Mesenchymal stem cell (in vitro differentiated cells and primary cell): ENCODE measurements around the gene DGKG.

Experiments used
- DNase-seq: peaks from one replicate; pipeline ENCODE4 v3.0.0-alpha.2; 2013
- H2AFZ ChIP-seq: one replicate; pipeline ENCODE4 v1.6.1; 2013; ENCODE audit warnings: low read depth, mild to moderate bottlenecking, control low read depth, inconsistent platforms, low read length, moderate library complexity
- H2AK5ac ChIP-seq: 2 replicates; pipeline ENCODE4 v1.6.1; 2013; ENCODE audit warnings: low read length, moderate library complexity, mild to moderate bottlenecking, inconsistent platforms; ENCODE audit not compliant: severe bottlenecking
- H2BK120ac ChIP-seq: one replicate; pipeline ENCODE4 v1.6.1; 2013; ENCODE audit warnings: low read depth, mild to moderate bottlenecking, inconsistent platforms, low read length, moderate library complexity
- H2BK12ac ChIP-seq, 2 experiments: one replicate each; pipeline ENCODE4 v1.6.1; 2013; ENCODE audit warnings: inconsistent platforms in 2 of 2, low read length in 2 of 2, mild to moderate bottlenecking in 2 of 2, moderate library complexity in 2 of 2, control low read depth in 1 of 2
- H2BK15ac ChIP-seq: one replicate; pipeline ENCODE4 v1.6.1; 2013; ENCODE audit warnings: mild to moderate bottlenecking, low read depth, inconsistent platforms; ENCODE audit not compliant: poor library complexity, severe bottlenecking
- H2BK5ac ChIP-seq: 2 replicates; pipeline ENCODE4 v1.6.1; 2013; ENCODE audit warnings: low read depth, mild to moderate bottlenecking, low read length, control low read depth, inconsistent platforms; ENCODE audit not compliant: poor library complexity, severe bottlenecking
- H3K14ac ChIP-seq, 2 experiments: one replicate each; pipeline ENCODE4 v1.6.1; 2013; ENCODE audit warnings: inconsistent platforms in 2 of 2, low read length in 2 of 2, control low read depth in 1 of 2, mild to moderate bottlenecking in 1 of 2, moderate library complexity in 1 of 2
- H3K18ac ChIP-seq, 2 experiments: one replicate each; pipeline ENCODE4 v1.6.1; 2013; ENCODE audit warnings: inconsistent platforms in 2 of 2, low read length in 2 of 2, control low read depth in 1 of 2, low read depth in 1 of 2, mild to moderate bottlenecking in 1 of 2
- H3K23ac ChIP-seq, 2 experiments: one replicate each; pipeline ENCODE4 v1.6.1; 2013; ENCODE audit warnings: inconsistent platforms in 2 of 2, low read length in 2 of 2, mild to moderate bottlenecking in 2 of 2, moderate library complexity in 2 of 2, control low read depth in 1 of 2
- H3K27ac ChIP-seq: 2 replicates; pipeline ENCODE4 v1.5.1; 2013; ENCODE audit warnings: mild to moderate bottlenecking, moderate library complexity, low read length, control low read depth, inconsistent platforms; ENCODE audit not compliant: poor library complexity, severe bottlenecking
- H3K27me3 ChIP-seq, 2 experiments: 2 replicates each; pipeline versions ENCODE4 v1.6.1 to v1.7.0; 2013; ENCODE audit warnings: low read length in 2 of 2, mild to moderate bottlenecking in 2 of 2, moderate library complexity in 2 of 2, control low read depth in 1 of 2, inconsistent platforms in 1 of 2; ENCODE audit not compliant: control insufficient read depth in 1 of 2, insufficient read depth in 1 of 2
- H3K36me3 ChIP-seq, 2 experiments: 2 replicates each; pipeline versions ENCODE4 v1.6.1 to v1.7.0; 2013; ENCODE audit warnings: low read length in 2 of 2, control low read depth in 1 of 2, inconsistent platforms in 1 of 2, low read depth in 1 of 2, mild to moderate bottlenecking in 1 of 2; ENCODE audit not compliant: insufficient read depth in 2 of 2, control insufficient read depth in 1 of 2
- H3K4ac ChIP-seq, 2 experiments: one replicate each; pipeline ENCODE4 v1.6.1; 2013; ENCODE audit warnings: inconsistent platforms in 2 of 2, low read length in 2 of 2, mild to moderate bottlenecking in 2 of 2, moderate library complexity in 2 of 2, control low read depth in 1 of 2, low read depth in 1 of 2
- H3K4me1 ChIP-seq: 2 replicates; pipeline ENCODE4 v1.6.1; 2013; ENCODE audit warnings: low read depth, low read length, control low read depth; ENCODE audit not compliant: control insufficient read depth, insufficient read depth
- H3K4me2 ChIP-seq: 2 replicates; pipeline ENCODE4 v1.6.1; 2013; ENCODE audit warnings: low read length, mild to moderate bottlenecking, inconsistent platforms; ENCODE audit not compliant: poor library complexity, severe bottlenecking
- H3K4me3 ChIP-seq, 2 experiments: 2 replicates each; pipeline versions ENCODE4 v1.5.1 to v1.7.0; 2013; ENCODE audit warnings: low read length in 2 of 2, mild to moderate bottlenecking in 2 of 2, control low read depth in 1 of 2, low read depth in 1 of 2; ENCODE audit not compliant: insufficient read depth in 1 of 2
- H3K79me1 ChIP-seq: replicated peaks from 2 replicates; pipeline ENCODE4 v1.6.1; 2013; ENCODE audit warnings: mild to moderate bottlenecking, control low read depth, low read length, inconsistent platforms; ENCODE audit not compliant: poor library complexity, severe bottlenecking
- H3K9ac ChIP-seq: 2 replicates; pipeline ENCODE4 v1.7.0; 2013; ENCODE audit warnings: mild to moderate bottlenecking, low read length, moderate library complexity
- H3K9me3 ChIP-seq: 2 replicates; pipeline ENCODE4 v1.7.0; 2013; ENCODE audit warnings: mild to moderate bottlenecking, low read length; ENCODE audit not compliant: control insufficient read depth
- H4K8ac ChIP-seq: one replicate; pipeline ENCODE4 v1.6.1; 2013; ENCODE audit warnings: inconsistent platforms, mild to moderate bottlenecking, low read length, moderate library complexity
- H4K91ac ChIP-seq: one replicate; pipeline ENCODE4 v1.6.1; 2013; ENCODE audit warnings: mild to moderate bottlenecking, low read length, inconsistent platforms
- WGBS: methylation state at CpG from one replicate; pipeline ENCODE4 v1.1.7; 2013; ENCODE audit warnings: mixed read lengths; 5-methylcytosine and 5-hydroxymethylcytosine counted together

The DGKG gene

GRCh38 chr3:186119499-186119898 lies 242.5 kb downstream of the DGKG start:
- no peak overlapping the region for H3K4ac ChIP-seq

GRCh38 chr3:186118692-186119091 lies 243.3 kb downstream of the DGKG start:
- Histone ChIP-seq H3K36me3 (no peaks in the 10 kb centered on the region), H2BK5ac (no peak overlapping the region), H3K23ac (no peak overlapping the region), H3K9ac (no peak overlapping the region), H3K4ac (no peak overlapping the region), H3K27me3 (peaks cover 32 to 38% of the 10 kb centered on the region in 2 experiments), H3K4me2 (no peak overlapping the region), H2BK120ac (no peak overlapping the region), H2BK12ac (no peak overlapping the region), H4K8ac (no peak overlapping the region), H2AK5ac (no peak overlapping the region), H2BK15ac (no peak overlapping the region), H3K14ac (no peak overlapping the region), H3K9me3 (no peaks in the 10 kb centered on the region), H3K27ac (no peak overlapping the region), H3K18ac (no peak overlapping the region), H2AFZ (no peak overlapping the region), H3K4me1 (peaks cover 8% of the 10 kb centered on the region), H3K79me1 (no peaks in the 10 kb centered on the region), H4K91ac (no peak overlapping the region), H3K4me3 (no peak overlapping the region)
- DNase-seq = no peak
- 95% methylated on average over 5 of the region's 5 CpGs for WGBS

More at GRCh38 chr3:186119499-186119898, 242.5 kb downstream of the DGKG start:
- Histone ChIP-seq H3K23ac (no peak overlapping the region), H3K14ac (no peak overlapping the region), H2AK5ac (no peak overlapping the region), H3K4me3 (no peak overlapping the region), H2BK120ac (no peak overlapping the region), H3K27me3 (peaks cover 30 to 38% of the 10 kb centered on the region in 2 experiments), H4K91ac (no peak overlapping the region), H2BK12ac (no peak overlapping the region), H3K4me2 (no peak overlapping the region), H3K36me3 (no peaks in the 10 kb centered on the region), H3K79me1 (no peaks in the 10 kb centered on the region), H2BK15ac (no peak overlapping the region), H3K27ac (no peak overlapping the region), H3K18ac (no peak overlapping the region), H3K4me1 (peaks cover 10% of the 10 kb centered on the region), H2BK5ac (no peak overlapping the region), H3K9ac (no peak overlapping the region), H4K8ac (no peak overlapping the region), H3K9me3 (no peaks in the 10 kb centered on the region), H2AFZ (no peak overlapping the region)
- no peak for DNase-seq
- WGBS = 89% methylated on average over 3 of the region's 4 CpGs

DNA sequence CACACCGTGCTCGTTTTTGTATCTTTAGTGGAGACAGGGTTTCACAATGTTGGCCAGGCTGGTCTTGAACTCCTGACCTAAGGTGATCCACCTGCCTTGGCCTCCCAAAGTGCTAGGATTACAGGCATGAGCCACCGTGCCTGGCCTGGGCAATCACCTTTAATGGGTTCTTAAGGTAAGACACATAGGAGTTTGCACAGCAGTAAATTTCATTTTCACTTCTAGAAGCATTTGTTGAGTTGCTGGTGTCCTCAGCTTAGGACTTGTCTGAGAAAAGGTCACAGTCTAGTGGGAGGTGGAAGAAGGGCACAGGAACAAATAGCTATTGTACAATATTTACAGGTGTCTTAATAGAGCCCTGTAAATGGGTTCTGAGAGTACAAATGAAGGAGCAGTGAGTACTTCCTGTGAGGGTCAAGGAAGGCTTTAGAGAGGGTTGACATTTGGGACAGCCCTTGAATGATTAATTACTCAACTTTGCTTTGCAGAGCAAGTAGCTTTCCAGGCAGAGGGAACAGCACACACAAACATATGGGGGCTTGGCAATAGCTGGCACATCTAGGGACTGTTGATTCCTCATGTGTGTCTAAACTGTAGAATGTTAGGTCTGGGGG lies 244.4 kb downstream of the DGKG start:
- Histone ChIP-seq H3K4me1 (peaks cover 5% of the 10 kb centered on the region), H3K23ac (no peak overlapping the region), H4K91ac (no peak overlapping the region), H3K27me3 (peaks cover 35 to 38% of the 10 kb centered on the region in 2 experiments), H2BK120ac (no peak overlapping the region), H2BK12ac (no peak overlapping the region), H3K4ac (no peak overlapping the region), H4K8ac (no peak overlapping the region), H3K27ac (no peak overlapping the region), H2BK15ac (no peak overlapping the region), H3K4me3 (no peak overlapping the region), H2AFZ (no peak overlapping the region), H2BK5ac (no peak overlapping the region), H3K79me1 (no peaks in the 10 kb centered on the region), H3K18ac (no peak overlapping the region), H2AK5ac (no peak overlapping the region), H3K9ac (no peak overlapping the region), H3K14ac (no peak overlapping the region), H3K36me3 (no peaks in the 10 kb centered on the region), H3K9me3 (no peaks in the 10 kb centered on the region), H3K4me2 (no peak overlapping the region)
- no peak for DNase-seq
- 87% methylated on average over 3 of the region's 3 CpGs for WGBS

DNA sequence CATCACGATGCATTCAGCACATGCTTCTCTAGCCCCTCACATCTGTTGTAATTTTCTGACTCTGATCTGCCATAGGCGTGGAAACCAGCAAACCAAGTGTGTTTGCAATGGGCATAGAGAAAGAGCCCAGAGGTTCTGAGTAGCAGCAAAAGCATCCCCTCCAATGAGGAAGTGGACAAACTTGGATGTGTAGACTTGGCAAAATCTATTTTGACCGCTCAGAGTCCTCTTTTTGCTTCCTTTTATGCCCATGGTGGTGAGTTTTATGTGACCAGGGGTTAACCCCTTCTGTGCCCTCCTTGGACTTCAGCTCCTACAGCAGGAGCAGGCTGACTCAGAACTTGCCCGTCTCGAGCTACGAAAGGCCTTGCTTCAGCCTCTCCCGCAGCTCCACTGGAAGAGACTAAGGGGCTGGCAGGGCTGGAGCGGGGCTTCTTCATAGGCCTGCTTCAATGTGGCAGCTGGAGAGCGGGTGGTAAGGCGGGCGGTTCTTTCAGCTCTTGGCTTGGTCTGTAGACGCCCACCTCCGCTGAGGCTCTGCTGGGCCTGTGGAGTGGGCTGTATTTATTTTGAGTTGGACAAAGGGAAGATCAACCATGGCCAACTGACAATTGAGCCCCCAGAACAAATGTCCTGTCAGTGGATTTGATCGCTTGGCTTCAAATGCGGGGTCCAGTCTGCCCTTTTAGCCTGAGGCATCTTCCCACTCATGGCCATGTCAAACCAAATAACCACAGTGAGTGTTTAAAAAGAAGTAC lies 246.6 kb downstream of the DGKG start:
- Histone ChIP-seq H4K8ac (no peak overlapping the region), H3K4me1 (peaks cover 5% of the 10 kb centered on the region), H3K4me2 (no peak overlapping the region), H2AFZ (no peak overlapping the region), H3K18ac (no peak overlapping the region), H3K9ac (no peak overlapping the region), H2BK5ac (no peak overlapping the region), H3K4ac (no peak overlapping the region), H3K36me3 (no peaks in the 10 kb centered on the region), H3K27me3 (peaks cover 27 to 35% of the 10 kb centered on the region in 2 experiments), H2BK120ac (no peak overlapping the region), H3K23ac (no peak overlapping the region), H3K4me3 (no peak overlapping the region), H4K91ac (no peak overlapping the region), H3K79me1 (no peaks in the 10 kb centered on the region), H2BK12ac (no peak overlapping the region), H2BK15ac (no peak overlapping the region), H2AK5ac (no peak overlapping the region), H3K9me3 (no peaks in the 10 kb centered on the region), H3K27ac (no peak overlapping the region), H3K14ac (no peak overlapping the region)
- no peak for DNase-seq
- 91% methylated on average over 14 of the region's 15 CpGs for WGBS
